Endodermal cell (in vitro differentiated cells): Measurements from ENCODE around the gene DLEU7. TPM values are rescaled to one million over a fixed set of nuclear protein-coding genes. Genes with fewer than 3 reads are reported as not detected.

ENCODE experiments used
- DNase-seq: peaks from one replicate; pipeline ENCODE4 v3.0.0-alpha.2; 2017
- H3K27ac ChIP-seq: 2 replicates; pipeline ENCODE4 v1.5.1; 2013; ENCODE audit warnings: mild to moderate bottlenecking, low read depth, low read length, moderate library complexity
- H3K27me3 ChIP-seq: 2 replicates; pipeline ENCODE4 v1.6.1; 2013; ENCODE audit warnings: mild to moderate bottlenecking, low read length, moderate library complexity; ENCODE audit not compliant: insufficient read depth, control insufficient read depth, poor library complexity, severe bottlenecking
- H3K36me3 ChIP-seq: 2 replicates; pipeline ENCODE4 v1.7.0; 2013; ENCODE audit warnings: mild to moderate bottlenecking, low read length, moderate library complexity; ENCODE audit not compliant: control insufficient read depth, insufficient read depth
- H3K4me1 ChIP-seq: one replicate; pipeline ENCODE4 v1.7.0; 2013; ENCODE audit warnings: low read length; ENCODE audit not compliant: control insufficient read depth, insufficient read depth
- H3K4me3 ChIP-seq: 2 replicates; pipeline ENCODE4 v1.5.1; 2013; ENCODE audit warnings: mild to moderate bottlenecking, low read length, moderate library complexity
- H3K9ac ChIP-seq: 2 replicates; pipeline ENCODE4 v1.6.1; 2013; ENCODE audit warnings: mild to moderate bottlenecking, low read length, moderate library complexity; ENCODE audit not compliant: poor library complexity, severe bottlenecking; ENCODE audit errors: extremely low read depth
- H3K9me3 ChIP-seq: 2 replicates; pipeline ENCODE4 v1.6.1; 2013; ENCODE audit warnings: mild to moderate bottlenecking, low read length, moderate library complexity; ENCODE audit not compliant: control insufficient read depth
- H3K27ac Mint-ChIP-seq: 2 replicates; pipeline ENCODE4 v1.8.0; 2020; ENCODE audit warnings: mixed read lengths
- H3K27me3 Mint-ChIP-seq: 2 replicates; pipeline ENCODE4 v1.8.0; 2021; ENCODE audit warnings: mild to moderate bottlenecking, mixed read lengths; ENCODE audit not compliant: insufficient read depth
- H3K36me3 Mint-ChIP-seq: 2 replicates; pipeline ENCODE4 v1.8.0; 2020; ENCODE audit warnings: low read depth, mixed read lengths
- H3K4me1 Mint-ChIP-seq: 2 replicates; pipeline ENCODE4 v1.8.0; 2020; ENCODE audit warnings: mixed read lengths
- H3K4me3 Mint-ChIP-seq: 2 replicates; pipeline ENCODE4 v1.8.0; 2020; ENCODE audit warnings: mild to moderate bottlenecking, moderate library complexity, mixed read lengths
- H3K9me3 Mint-ChIP-seq: 2 replicates; pipeline ENCODE4 v1.8.0; 2020; ENCODE audit warnings: mild to moderate bottlenecking, mixed read lengths
- CTCF ChIP-seq: fragments of 200-600 bp; sonication (generic); conservative IDR thresholded peaks from 2 replicates; pipeline ENCODE4 v1.5.0; 2021; ENCODE audit warnings: antibody characterized with exemption, mild to moderate bottlenecking
- WGBS, 2 experiments: methylation state at CpG; one replicate each; pipeline versions ENCODE4 v1.1.5 to v1.1.7; 2013; ENCODE audit warnings: missing lambda C conversion rate in 2 of 2, mixed read lengths in 1 of 2; ENCODE audit not compliant: insufficient coverage in 1 of 2, insufficient read length in 1 of 2; 5-methylcytosine and 5-hydroxymethylcytosine counted together
- total RNA-seq, 2 donors: library from RNA; stranded (reverse); fragmentation: NEBNext Ultra II Directional in 1 of 2; extraction: Animal tissue kit (Norgen Biotek cat#: 25700) in 1 of 2; gene quantifications; 2 replicates in 1 of 2; 3 replicates in 1 of 2; pipeline ENCODE4 v1.2.1, GENCODE V29; 2021

DLEU7 gene
- total RNA-seq, 2 donors from 2014 or later = not detected

- Mint-ChIP-seq H3K27ac (no peak overlapping the region), H3K4me1 (no peaks in the 10 kb centered on the region)
- 89% methylated on average over 2 of the region's 2 CpGs; no CpG with 5 or more reads in 1 of the 2 experiments for WGBS, 2 experiments
Observed at GRCh38 chr13:50810998-50811397, 32.5 kb downstream of the DLEU7 start.

GRCh38 chr13:50810468-50810867, 33.0 kb downstream of the DLEU7 start:
- Histone ChIP-seq H3K36me3 (no peaks in the 10 kb centered on the region), H3K9ac (no peak overlapping the region), H3K4me3 (no peak overlapping the region), H3K4me1 (no peaks in the 10 kb centered on the region), H3K9me3 (peaks cover 5% of the 10 kb centered on the region), H3K27ac (no peak overlapping the region), H3K27me3 (no peaks in the 10 kb centered on the region)
- no peaks in the 10 kb centered on the region for H3K27me3 Mint-ChIP-seq
- H3K4me1 Mint-ChIP-seq = no peaks in the 10 kb centered on the region
- no peak overlapping the region for H3K4me3 Mint-ChIP-seq
- H3K27ac Mint-ChIP-seq = no peak overlapping the region
- no peaks in the 10 kb centered on the region for H3K9me3 Mint-ChIP-seq
- no peaks in the 10 kb centered on the region for H3K36me3 Mint-ChIP-seq
- WGBS, 2 experiments = 90% methylated on average over 3 of the region's 4 CpGs; no CpG with 5 or more reads in 1 of the 2 experiments
- no peak for DNase-seq
- TF ChIP-seq CTCF = no peak

More at GRCh38 chr13:50810998-50811397, 32.5 kb downstream of the DLEU7 start:
- no peak for DNase-seq
- Histone ChIP-seq H3K36me3 (no peaks in the 10 kb centered on the region), H3K27ac (no peak overlapping the region), H3K27me3 (no peaks in the 10 kb centered on the region), H3K9ac (no peak overlapping the region), H3K4me3 (no peak overlapping the region), H3K4me1 (no peaks in the 10 kb centered on the region), H3K9me3 (peaks cover under 1% of the 10 kb centered on the region)
- Mint-ChIP-seq H3K36me3 (no peaks in the 10 kb centered on the region), H3K4me3 (no peak overlapping the region), H3K27me3 (no peaks in the 10 kb centered on the region), H3K9me3 (no peaks in the 10 kb centered on the region)
- TF ChIP-seq CTCF = no peak

- H3K36me3 ChIP-seq = no peaks in the 10 kb centered on the region
- Mint-ChIP-seq H3K4me1 (no peaks in the 10 kb centered on the region), H3K4me3 (no peak overlapping the region), H3K27ac (no peak overlapping the region), H3K36me3 (no peaks in the 10 kb centered on the region), H3K9me3 (no peaks in the 10 kb centered on the region), H3K27me3 (no peaks in the 10 kb centered on the region)
- no peak for TF ChIP-seq CTCF
- H3K27me3 ChIP-seq = no peaks in the 10 kb centered on the region
- H3K9me3 ChIP-seq = peaks cover 5% of the 10 kb centered on the region
- H3K4me3 ChIP-seq = no peak overlapping the region
- no peak for DNase-seq
- H3K27ac ChIP-seq = no peak overlapping the region
- no peaks in the 10 kb centered on the region for H3K4me1 ChIP-seq
- H3K9ac ChIP-seq = no peak overlapping the region
- 81 to 90% methylated on average over 2 to 8 of the region's 8 CpGs for WGBS, 2 experiments
Observed at GRCh38 chr13:50809133-50810090, 34.1 kb downstream of the DLEU7 start.
